Aorta (tissue), 5 donors: ENCODE measurements around the gene HLA-DRA. TPM values are rescaled to one million over a fixed set of nuclear protein-coding genes. Genes with fewer than 3 reads are reported as not detected.
"Not testable (repeated sequence)": the region's sequence is repeated elsewhere in the genome, so short reads cannot be mapped to it uniquely, and the experiment has no call there.

Source experiments
- ATAC-seq: fragments of 200-7000 bp; cut with Tn5 transposase; one replicate; pipeline ENCODE4 v1.9.1; 2022; ENCODE audit warnings: moderate library complexity; ENCODE audit not compliant: low FRiP score
- DNase-seq, 2 donors: peaks; one replicate each; pipeline ENCODE4 v3.0.0-alpha.2; 2020
- H3K27ac ChIP-seq, 2 donors: one replicate each; pipeline ENCODE4 v1.5.1; 2013; ENCODE audit warnings: low read length in 2 of 2, mild to moderate bottlenecking in 2 of 2, moderate library complexity in 2 of 2, control low read depth in 1 of 2, inconsistent platforms in 1 of 2, low read depth in 1 of 2
- H3K27me3 ChIP-seq, 2 donors: one replicate each; pipeline ENCODE4 v1.6.1; 2013; ENCODE audit warnings: control low read depth in 1 of 2, low read length in 1 of 2, mild to moderate bottlenecking in 1 of 2, moderate library complexity in 1 of 2; ENCODE audit not compliant: insufficient read depth in 2 of 2, control insufficient read depth in 1 of 2
- H3K36me3 ChIP-seq, 2 donors: one replicate each; pipeline ENCODE4 v1.6.1; 2013; ENCODE audit warnings: control low read depth in 1 of 2, low read length in 1 of 2, mild to moderate bottlenecking in 1 of 2; ENCODE audit not compliant: insufficient read depth in 2 of 2, control insufficient read depth in 1 of 2
- H3K4me1 ChIP-seq, 2 donors: one replicate each; pipeline ENCODE4 v1.6.1; 2013; ENCODE audit warnings: low read length in 2 of 2, control low read depth in 1 of 2, mild to moderate bottlenecking in 1 of 2, moderate library complexity in 1 of 2; ENCODE audit not compliant: insufficient read depth in 2 of 2, control insufficient read depth in 1 of 2
- H3K4me3 ChIP-seq, 2 donors: one replicate each; pipeline ENCODE4 v1.5.1; 2013; ENCODE audit warnings: low read length in 2 of 2, control low read depth in 1 of 2, mild to moderate bottlenecking in 1 of 2
- H3K9me3 ChIP-seq: one replicate; pipeline ENCODE4 v1.6.1; 2013; ENCODE audit warnings: mild to moderate bottlenecking, low read length; ENCODE audit not compliant: control insufficient read depth
- WGBS, 2 donors: extraction: QIAGEN DNeasy Blood & Tissue Kit; methylation state at CpG; one replicate each; pipeline ENCODE4 v1.1.7; 2013; 5-methylcytosine and 5-hydroxymethylcytosine counted together
- intact Hi-C, 2 donors: fragments of 100-400 bp; cut with DNase I; formaldehyde crosslinking; loops; one replicate each; pipeline versions ENCODE4 v1.14.2 to v1.15.0; 2022
- polyA plus RNA-seq, 2 donors: library from polyadenylated mRNA; stranded (reverse); fragments of 200-250 nt; gene quantifications; one replicate each; pipeline ENCODE4 v1.2.3, GENCODE V29; 2013
- total RNA-seq, 2 donors: library from RNA; stranded (reverse); fragmentation: NEBNext Ultra II Directional; extraction: Animal tissue kit (Norgen Biotek cat#: 25700); gene quantifications; one replicate each; pipeline ENCODE4 v1.2.1, GENCODE V29; 2021
- donor health status: healthy with polysubstance abuse.
- donor health status: Bipolar disorder and iron deficiency.
- donor health status: DM: no; HTN: no; CAD: no.
- donor health status: DM: no; HTN: no; CAD: no.
- donor health status: DM: yes; HTN: yes; CAD: no.

HLA-DRA gene
- total and polyA plus RNA-seq, 4 donors: 64.0 to 605 (median 328) TPM

GRCh38 chr6:32457054-32457453, 17.4 kb downstream of the HLA-DRA start:
- Histone ChIP-seq H3K36me3 (no peaks in the 10 kb centered on the region), H3K4me3 (no peak overlapping the region), H3K9me3 (no peaks in the 10 kb centered on the region), H3K27me3 (no peaks in the 10 kb centered on the region), H3K4me1 (no peaks in the 10 kb centered on the region), H3K27ac (no peak overlapping the region)
- WGBS, 2 donors: 64 to 65% methylated on average over 4 of the region's 4 CpGs
- intact Hi-C loops: no loop called here
- DNase-seq (no peak), ATAC-seq (no peak)

GRCh38 chr6:32459781-32460424, 20.2 kb downstream of the HLA-DRA start:
- Histone ChIP-seq H3K27me3 (no peaks in the 10 kb centered on the region), H3K27ac (no peak overlapping the region), H3K4me1 (no peaks in the 10 kb centered on the region), H3K4me3 (no peak overlapping the region), H3K36me3 (no peaks in the 10 kb centered on the region), H3K9me3 (no peaks in the 10 kb centered on the region)
- ATAC-seq (no peak), DNase-seq (no peak)
- intact Hi-C loops: no loop called here
- WGBS, 2 donors: 55 to 58% methylated on average over 29 of the region's 29 CpGs

GRCh38 chr6:32460528-32460927, 20.8 kb downstream of the HLA-DRA start:
- no peak overlapping the region for H3K27ac ChIP-seq
- no peak overlapping the region for H3K4me3 ChIP-seq
- intact Hi-C loops: no loop called here
- no peaks in the 10 kb centered on the region for H3K27me3 ChIP-seq
- DNase-seq: no peak
- no peaks in the 10 kb centered on the region for H3K4me1 ChIP-seq
- no peak for ATAC-seq
- WGBS, 2 donors: 64% methylated on average over 4 of the region's 4 CpGs
- no peaks in the 10 kb centered on the region for H3K9me3 ChIP-seq
- no peaks in the 10 kb centered on the region for H3K36me3 ChIP-seq

DNA sequence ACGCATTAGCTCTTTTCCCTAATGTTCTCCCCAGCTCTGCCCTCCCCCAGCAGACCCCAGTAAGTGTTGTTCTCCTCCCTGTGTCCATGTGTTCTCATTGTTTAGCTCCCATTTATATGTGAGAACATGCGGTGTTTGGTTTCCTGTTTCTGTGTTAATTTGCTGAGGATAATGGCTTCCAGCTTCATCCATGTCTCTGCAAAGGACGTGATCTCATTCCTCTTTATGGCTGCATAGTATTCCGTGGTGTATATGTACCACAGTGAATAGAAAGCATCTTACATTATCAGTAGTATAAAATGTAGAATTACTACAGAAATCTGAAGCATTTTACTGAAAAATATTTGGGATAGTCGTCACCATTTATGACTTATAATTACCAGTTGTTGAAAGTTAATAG, 21.8 kb downstream of the HLA-DRA start:
- WGBS, 2 donors: 75 to 80% methylated on average over 5 of the region's 5 CpGs
- no peak overlapping the region for H3K27ac ChIP-seq

GRCh38 chr6:32462609-32463008, 22.9 kb downstream of the HLA-DRA start:
- H3K36me3 ChIP-seq: no peaks in the 10 kb centered on the region
- WGBS, 2 donors: 34 to 36% methylated on average over 3 of the region's 3 CpGs
- intact Hi-C loops: no loop called here
- no peak overlapping the region for H3K4me3 ChIP-seq
- DNase-seq (no peak), ATAC-seq (no peak)
- H3K27ac ChIP-seq: no peak overlapping the region
- no peaks in the 10 kb centered on the region for H3K27me3 ChIP-seq
- H3K9me3 ChIP-seq: no peaks in the 10 kb centered on the region
- no peaks in the 10 kb centered on the region for H3K4me1 ChIP-seq

More for the DNA sequence above, 21.8 kb downstream of the HLA-DRA start:
- Histone ChIP-seq H3K27me3 (no peaks in the 10 kb centered on the region), H3K4me3 (no peak overlapping the region), H3K36me3 (no peaks in the 10 kb centered on the region), H3K9me3 (no peaks in the 10 kb centered on the region), H3K4me1 (no peaks in the 10 kb centered on the region)
- ATAC-seq: no peak
- intact Hi-C loops: no loop called here
- DNase-seq: no peak

DNA sequence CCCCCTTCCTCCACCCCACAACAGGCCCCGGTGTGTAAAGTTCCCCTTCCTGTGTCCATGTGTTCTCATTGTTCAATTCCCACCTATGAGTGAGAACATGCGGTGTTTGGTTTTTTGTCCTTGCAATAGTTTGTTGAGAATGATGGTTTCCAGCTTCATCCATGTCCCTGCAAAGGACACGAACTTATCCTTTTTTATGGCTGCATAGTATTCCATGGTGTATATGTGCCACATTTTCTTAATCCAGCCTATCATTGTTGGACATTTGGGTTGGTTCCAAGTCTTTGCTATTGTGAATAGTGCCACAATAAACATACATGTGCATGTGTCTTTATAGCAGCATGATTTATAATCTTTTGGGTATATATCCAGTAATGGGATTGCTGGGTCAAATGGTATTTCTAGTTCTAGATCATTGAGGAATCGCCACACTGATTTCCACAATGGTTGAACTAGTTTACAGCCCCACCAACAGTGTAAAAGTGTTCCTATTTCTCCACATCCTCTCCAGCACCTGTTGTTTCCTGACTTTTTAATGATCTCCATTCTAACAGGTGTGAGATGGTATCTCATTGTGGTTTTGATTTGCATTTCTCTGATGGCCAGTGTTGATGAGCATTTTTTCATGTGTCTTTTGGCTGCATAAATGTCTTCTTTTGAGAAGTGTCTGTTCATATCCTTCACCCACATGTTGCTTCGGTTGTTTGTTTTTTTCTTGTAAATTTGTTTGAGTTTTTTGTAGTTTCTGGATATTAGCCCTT, 28.2 kb downstream of the HLA-DRA start:
- intact Hi-C loops, H3K27me3 ChIP-seq, H3K36me3 ChIP-seq, ATAC-seq, H3K4me1 ChIP-seq, DNase-seq, H3K9me3 ChIP-seq, H3K4me3 ChIP-seq, H3K27ac ChIP-seq: not testable (repeated sequence)
- WGBS, 2 donors: 59 to 62% methylated on average over 4 to 5 of the region's 5 CpGs

DNA sequence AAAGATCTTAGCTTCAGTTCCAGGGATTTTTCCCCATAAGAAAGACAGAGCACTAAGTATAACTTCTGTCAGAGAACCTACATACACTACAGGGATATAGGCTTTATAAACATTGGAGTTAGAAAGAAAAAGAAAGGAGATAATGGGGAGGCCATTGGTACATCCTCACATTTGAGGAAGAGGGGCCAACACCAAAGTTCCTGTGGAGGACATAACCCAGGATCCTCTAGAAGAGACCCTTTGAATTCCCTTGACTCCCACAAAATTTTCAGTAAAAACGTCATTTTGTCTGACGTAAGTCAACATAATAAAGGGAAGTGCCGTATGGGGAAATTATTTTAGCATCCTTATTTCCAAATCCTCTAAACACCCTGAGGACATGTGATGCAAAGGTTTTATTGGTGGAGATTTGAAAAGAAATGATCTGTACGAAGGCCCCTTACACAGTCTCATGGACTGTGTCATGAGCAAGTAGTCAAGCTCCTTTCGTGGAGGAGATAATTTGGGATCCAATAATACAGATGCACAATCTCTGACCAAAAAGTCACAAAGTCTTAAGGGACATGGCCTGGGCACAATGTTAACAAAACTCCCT, 33.2 kb downstream of the HLA-DRA start:
- no peak for ATAC-seq
- H3K4me1 ChIP-seq: no peaks in the 10 kb centered on the region
- no peak overlapping the region for H3K4me3 ChIP-seq
- peaks cover under 1% of the 10 kb centered on the region for H3K9me3 ChIP-seq
- WGBS, 2 donors: 64 to 76% methylated on average over 5 of the region's 5 CpGs
- no peak overlapping the region for H3K27ac ChIP-seq
- no peaks in the 10 kb centered on the region for H3K27me3 ChIP-seq
- H3K36me3 ChIP-seq: no peaks in the 10 kb centered on the region
- intact Hi-C loops: no loop called here
- no peak for DNase-seq

- H3K27ac ChIP-seq, H3K4me1 ChIP-seq, H3K27me3 ChIP-seq, H3K36me3 ChIP-seq, intact Hi-C loops, H3K4me3 ChIP-seq, DNase-seq, H3K9me3 ChIP-seq: not testable (repeated sequence)
- ATAC-seq: peak; percentile 88
- WGBS, 2 donors: 55 to 56% methylated on average over 10 of the region's 10 CpGs
Observed at GRCh38 chr6:32473376-32474348, 34.0 kb downstream of the HLA-DRA start.
